Measurements from ENCODE around the gene GMPR2.
"Not testable (repeated sequence)": the region's sequence is repeated elsewhere in the genome, so short reads cannot be mapped to it uniquely, and the experiment has no call there.

The GMPR2 gene

DNA sequence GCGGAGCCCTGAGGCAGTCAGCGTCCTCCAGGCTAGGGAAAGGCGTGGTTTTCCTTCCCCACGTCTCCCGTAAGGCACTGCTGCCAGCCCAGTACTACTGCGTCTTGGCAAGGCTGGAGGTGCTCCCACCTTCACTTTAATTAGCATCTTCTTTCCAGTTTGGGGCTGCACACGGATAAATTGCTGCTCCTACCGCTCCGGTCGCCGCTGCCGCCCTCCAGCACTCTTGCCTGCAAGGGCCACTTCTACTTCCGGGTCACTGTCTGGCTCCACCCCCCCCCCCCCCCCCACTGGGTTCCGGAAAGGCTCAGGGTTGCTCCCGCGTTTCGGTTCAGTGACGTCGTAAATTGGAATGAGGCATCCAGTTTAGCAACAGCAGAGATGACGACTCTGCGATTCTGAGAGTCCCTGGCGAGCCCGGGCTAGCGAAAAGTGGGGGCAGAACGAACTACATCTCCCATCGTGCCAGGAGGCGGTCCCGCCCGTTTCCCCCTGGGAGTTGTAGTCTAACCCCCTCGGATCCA lies 546 bp upstream of the GMPR2 start, which contains the start of gene NEDD8:
TSS of gene NEDD8 (minus strand) at position 247 of the 524 bp plus-strand sequence. CDS start at position 147, 100 bp downstream.
- peak; percentile 93 for DNase-seq

DNA sequence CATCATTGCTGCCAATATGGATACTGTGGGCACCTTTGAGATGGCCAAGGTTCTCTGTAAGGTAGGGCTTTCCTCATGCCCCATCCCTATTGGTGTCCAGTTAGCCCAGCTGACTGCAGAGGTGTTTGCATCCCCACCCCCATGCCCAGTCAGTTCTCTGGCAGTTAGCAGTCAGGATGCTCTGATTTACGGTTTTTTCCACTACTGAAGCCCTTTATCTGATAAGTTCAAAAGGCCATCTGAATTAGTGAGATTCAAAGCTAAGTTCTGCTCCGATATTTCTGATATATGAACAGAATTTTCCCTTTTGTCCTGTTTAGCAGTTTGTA lies 773 bp downstream of the GMPR2 start:
- DNase-seq, result no peak

DNA sequence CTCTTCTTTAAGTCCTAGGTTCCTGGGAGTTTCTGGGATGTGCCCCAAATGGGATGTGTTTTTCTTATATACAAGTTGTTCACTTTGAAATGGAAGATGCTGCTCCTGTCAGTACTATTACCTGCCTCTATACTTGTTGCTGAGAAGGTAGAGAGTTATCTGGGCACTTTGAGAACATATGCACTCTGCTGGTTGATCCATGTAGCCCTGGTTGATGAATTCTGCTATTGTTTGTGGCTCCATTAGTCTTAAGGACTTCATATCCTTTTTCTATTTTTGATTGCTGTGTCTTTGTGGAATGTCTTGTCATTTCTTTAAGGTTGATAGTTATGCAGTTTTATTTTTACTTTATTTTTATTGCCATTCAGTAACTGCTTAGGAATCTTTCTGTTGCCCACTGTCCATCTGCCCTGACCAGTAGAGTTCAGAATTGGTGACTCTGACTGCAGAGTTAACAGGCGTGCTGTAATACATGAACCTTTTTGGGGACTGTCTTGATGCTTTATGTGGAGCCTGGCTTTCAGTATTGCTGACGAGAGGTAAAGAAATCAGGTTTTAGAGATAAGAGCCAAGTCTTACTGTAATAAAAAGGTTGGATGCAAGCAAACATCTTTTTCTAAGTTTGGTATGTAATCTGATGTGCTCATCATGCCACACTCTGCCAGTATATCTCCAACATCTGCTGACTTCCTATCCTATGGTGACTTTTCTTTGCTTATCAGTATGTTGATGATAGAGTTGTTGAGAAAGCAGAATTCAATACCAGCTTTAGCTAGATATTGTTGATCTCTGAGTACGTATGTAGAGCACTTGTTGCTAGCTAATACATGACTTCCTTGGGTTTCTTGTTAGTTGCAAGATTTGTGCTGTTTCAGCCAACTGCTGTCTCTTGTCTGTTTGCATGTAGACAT lies 1.6 kb downstream of the GMPR2 start:
- DNase-seq, result no peak

DNA sequence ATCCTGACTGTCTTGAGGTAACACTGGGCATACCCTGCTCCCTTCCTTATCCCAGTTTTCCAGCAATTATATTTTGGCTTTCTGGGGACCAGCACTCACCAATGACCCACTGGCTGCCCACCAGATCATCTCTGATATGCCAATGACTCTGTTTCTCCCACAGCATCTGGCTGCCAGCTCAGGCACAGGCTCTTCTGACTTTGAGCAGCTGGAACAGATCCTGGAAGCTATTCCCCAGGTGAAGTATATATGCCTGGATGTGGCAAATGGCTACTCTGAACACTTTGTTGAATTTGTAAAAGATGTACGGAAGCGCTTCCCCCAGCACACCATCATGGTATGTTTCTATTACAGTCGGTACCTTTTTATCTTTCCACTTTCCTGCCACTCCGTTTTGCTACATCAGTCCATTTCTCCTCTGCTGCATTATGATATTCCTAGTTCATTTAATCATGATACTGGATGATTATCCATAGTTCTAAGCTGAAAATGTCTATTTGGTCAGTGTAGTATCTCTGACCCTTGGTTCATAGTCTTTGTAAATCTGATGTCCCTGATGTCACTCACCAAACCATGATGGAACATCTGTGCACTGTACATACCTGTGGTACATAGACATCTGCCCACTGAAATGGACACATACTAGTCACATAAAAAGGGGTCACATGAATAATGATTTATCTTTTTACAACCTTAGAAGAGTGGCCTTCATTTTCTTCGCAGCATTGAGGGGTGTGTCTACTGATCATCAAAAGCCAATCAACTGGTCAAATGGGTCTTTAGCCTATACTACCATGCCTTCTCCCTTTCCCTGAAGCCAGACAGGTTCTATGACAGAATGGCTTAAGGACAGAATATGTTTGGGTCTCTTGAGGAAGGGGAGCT lies 3.3 kb downstream of the GMPR2 start:
- no peak for DNase-seq

DNA sequence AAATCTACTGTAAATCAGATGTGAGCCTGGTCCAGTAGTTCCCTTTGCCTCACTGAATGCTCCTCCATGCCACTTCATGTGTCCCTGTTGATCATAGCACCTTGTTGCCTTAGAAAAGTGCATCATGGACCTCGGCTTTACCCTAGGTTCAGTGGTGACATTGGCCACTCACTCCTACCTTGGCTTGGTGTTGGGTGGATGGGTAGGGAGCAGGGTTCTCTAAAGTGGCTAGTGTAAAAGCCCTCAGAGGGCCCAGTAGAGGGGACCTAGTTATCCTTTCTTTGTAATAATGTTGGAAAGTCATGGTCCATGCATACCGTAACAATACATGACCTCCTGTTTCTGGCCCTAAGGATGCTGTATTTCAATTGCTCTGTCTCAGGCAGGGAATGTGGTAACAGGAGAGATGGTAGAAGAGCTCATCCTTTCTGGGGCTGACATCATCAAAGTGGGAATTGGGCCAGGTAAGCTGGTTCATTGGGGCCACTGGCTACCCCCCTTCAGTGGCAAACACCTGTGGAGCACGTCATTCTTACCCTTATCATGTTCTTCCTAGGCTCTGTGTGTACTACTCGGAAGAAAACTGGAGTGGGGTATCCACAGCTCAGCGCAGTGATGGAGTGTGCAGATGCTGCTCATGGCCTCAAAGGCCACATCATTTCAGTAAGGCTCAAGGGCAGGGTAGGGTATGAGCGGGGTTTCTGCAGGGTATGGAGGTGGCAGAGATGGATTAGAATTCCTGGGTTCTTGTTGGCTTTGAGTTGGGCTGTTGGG lies 4.1 kb downstream of the GMPR2 start:
- no peak for DNase-seq

DNA sequence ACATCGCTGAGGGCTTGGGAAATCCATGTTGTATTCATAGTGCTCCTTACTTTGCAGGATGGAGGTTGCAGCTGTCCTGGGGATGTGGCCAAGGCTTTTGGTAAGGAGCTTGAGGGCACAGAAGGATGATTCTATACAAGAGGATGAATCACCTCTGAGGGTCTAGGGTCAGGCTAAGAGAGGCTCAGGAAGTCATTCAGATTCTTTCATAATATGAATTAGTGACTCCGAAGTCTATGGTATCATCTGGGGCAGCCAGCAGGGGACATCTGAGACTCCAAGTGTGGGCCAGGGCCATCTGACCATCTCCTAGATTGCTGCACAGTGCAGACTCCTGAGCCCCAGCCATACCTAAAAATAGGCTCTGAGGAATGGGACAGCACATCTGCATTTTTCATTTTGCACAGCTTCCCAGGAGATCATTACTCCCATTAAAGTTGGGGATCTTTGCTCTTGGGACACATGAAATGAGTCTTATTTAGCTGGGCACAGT lies 4.8 kb downstream of the GMPR2 start:
- DNase-seq, result no peak

DNA sequence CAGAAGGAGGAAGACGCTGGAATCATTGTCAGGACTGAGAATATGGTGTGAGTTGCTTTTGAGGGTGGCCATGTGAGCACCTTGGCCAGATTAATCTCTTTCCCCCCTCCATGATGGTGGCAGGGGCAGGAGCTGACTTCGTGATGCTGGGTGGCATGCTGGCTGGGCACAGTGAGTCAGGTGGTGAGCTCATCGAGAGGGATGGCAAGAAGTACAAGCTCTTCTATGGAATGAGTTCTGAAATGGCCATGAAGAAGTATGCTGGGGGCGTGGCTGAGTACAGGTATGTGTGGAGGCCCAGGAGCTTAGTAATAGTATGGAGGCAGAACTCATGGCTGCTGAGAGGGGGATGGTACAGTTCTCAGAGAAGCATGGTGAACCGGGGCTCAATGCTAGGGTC lies 5.4 kb downstream of the GMPR2 start:
- DNase-seq, result no peak

DNA sequence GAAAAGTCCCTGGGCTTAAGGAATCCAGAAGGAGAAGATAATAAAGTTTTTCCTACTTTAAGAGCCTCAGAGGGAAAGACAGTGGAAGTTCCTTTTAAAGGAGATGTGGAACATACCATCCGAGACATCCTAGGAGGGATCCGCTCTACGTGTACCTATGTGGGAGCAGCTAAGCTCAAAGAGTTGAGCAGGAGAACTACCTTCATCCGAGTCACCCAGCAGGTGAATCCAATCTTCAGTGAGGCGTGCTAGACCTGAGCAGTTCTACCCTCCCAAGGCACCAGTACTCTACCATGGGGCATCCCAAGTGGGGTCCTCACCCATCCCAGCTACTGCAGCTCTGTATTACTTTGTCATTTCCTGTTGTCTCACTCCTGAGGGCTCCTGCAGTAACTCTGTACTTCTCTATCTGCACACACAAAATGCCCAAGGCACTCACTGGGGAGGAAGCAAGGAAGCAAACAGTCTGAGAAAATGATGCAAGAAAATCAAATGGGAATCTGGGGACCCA lies 5.9 kb downstream of the GMPR2 start:
- no peak for DNase-seq

DNA sequence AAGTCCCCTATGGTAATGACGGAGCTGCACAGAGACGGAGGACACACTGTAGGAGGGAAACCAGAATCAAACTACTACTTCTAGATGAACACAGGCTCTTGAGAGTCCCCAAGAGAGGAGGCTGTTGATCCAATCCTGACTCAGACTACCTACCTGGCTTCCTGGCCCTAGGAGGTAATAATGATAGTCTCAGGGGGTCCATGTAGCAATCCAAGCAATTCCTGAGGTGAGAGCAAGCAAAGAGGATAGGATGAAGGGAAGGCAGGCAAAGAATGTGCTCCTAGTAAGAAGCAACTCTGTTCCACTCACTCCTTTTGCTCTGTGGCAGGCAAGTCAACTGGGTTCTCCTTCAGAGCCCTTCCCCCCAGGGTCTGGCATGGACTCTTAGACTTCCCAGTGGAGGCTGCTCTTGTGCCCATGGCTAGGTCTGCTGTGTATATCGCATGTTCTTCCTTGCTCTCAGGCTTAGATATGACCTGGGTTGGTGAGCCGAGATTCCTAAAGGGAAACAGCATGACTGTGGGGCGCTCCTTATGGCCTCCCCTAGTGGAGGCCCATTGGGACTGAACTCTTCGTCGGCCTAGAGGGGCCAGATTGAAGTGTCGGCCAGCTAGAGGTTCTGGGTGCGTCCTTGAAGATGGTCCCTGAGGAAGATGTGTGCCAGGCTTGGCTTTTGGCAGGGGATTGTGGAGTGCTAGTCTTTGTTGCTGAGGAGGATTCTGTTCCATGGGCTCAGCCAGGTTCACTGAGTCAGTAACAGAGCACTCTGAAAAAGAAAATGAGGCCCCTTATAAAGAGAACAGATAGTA lies 7.6 kb downstream of the GMPR2 start:
- no peak for DNase-seq

DNA sequence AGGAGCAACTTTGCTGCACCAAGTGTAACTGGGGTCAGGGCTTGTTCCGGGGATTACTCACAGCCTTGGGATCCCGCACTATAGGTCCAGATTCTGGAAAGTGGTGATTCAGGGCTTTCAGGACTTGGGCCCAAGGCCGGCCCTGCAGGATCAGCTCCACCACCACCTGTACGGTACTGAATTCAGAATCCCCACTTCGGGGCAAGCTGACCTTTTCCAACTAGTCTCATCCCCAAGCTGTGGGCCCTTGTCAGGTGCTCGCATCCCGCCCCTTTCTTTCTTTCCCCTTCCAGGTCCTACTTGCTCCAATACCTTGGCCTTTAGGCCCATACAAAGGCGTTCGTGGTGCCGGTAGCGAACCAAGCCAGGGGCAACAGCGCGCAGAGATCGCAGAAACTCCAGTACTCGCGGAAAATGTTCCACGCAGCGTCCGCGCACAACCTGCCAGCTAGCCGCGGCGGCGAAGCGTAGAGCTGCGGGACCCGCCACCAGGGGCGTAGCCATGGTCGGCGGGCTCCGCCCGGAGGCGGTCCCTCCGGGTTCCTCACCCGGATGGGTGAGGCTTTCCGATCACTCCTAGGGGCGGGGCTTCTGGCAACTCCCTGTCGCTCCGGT lies 9.2 kb downstream of the GMPR2 start:
- peak in 1 of 2 experiments; percentile 96 for DNase-seq

DNA sequence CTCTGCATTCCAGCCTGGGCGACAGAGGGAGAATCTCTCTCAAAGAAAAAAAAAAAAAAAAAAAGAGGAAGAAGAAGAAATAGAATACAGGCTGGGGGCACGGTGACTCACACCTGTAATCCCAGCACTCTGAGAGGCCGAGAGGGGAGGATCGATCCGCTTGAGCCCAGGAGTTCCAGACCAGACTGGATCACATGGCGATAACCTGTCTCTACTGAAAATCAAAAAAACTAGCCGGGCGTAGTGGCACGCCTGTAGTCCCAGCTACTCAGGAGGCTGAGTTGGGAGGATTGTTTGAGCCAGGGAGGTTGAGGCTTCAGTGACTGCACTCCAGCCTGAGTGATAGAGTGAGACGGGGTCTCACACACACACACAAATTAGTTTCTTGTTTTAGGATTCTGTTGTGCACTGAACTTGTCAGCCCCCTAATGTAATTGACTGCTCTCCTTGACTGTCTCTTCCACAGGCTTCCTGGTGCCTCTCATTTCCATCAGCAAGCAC lies 10.7 kb downstream of the GMPR2 start:
- DNase-seq, result no peak

DNA sequence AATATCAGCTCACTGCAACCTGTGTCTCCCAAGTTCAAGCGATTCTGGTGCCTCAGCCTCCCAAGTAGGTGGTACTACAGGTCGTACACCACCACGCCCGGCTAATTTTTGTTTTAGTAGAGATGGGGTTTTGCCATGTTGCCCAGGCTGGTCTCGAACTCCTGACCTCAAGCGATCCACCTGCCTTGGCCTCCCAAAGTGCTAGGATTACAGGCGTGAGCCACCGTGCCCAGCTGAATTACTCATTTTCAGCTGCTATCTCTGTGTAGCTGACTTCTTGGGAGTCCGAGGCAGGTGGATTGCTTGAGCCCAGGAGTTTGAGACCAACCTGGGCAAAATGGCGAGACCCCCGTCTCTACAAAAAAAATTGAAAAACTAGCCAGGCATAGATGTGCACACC lies 12.6 kb downstream of the GMPR2 start:
- DNase-seq, result not testable (repeated sequence)

DNA sequence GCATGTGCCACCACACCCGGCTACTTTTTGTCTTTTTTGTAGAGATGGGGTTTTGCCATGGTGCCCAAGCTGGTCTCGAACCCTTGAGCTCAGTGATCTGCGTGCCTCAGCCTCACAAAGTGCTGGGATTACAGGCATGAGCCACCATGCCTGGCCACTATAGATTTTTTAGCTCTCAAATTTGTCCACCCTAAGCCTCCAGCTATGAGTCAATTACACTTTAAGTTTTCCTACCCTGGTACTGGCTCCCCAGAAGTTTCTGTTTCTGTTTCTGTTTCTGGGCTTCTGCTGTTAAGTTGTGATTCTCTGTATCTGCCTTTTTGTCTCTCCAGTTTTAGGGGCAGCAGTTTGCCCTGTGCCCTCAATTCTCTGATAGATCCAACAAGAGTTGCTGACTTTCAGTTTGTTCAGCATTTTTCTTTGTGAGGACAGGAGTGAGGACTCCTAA lies 14.1 kb downstream of the GMPR2 start:
- peak in 1 of 2 experiments; percentile 47 for DNase-seq

DNA sequence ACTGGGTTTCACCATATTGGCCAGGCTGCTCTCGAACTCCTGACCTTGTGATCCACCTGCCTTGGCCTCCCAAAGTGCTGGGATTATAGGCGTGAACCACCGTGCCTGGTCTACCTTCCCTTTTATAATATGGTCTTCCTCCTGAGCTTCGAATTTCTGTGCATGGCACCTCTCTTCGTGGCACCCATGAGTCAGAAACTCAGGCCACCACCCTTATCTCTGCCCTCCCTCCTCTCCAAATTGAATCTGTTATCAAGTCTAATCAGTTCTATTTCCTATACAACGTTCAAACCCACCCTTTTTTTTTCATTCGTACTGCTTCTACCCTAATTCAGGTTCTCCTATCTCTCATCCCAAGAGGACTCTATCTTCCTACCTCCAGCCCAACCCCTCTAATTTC lies 14.7 kb downstream of the GMPR2 start:
- DNase-seq, result no peak

DNA sequence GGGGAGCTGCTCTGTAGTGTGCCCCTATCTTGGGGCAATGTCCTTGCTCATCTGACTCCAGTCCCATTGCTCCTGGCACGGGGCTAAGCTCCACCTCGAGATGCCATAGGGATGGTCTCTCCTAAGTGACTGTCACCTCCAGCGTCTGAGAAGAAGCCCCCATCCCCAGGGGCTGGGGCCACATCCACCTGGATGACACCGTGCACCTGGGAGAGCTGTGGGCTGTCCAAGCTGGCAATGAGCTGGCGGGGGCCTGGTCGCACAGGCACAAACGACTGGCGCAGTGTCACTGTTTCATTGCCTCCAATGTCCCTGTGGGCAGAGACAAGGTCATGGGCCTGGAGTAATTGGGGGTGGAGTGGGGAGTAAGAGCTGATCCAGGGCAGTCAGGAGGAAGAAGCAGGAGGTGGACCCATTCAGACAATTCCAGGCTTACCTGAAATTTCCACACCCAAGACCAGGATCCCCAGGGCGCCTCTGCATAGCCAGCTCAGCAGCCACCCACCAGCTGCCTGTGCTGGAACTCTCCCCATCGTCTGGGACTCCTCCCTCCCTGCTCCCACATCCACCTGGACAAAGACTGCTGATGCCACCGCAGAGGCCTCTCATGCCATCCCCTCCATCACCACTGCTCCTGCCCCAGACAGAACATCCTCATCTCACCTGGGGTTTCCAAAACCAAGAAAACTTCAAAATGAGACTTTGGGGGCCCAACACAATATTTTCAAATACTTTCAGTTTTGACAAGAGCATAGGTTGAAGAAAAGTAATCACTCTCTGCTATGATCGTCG lies 16.7 kb downstream of the GMPR2 start:
- DNase-seq, result no peak

DNA sequence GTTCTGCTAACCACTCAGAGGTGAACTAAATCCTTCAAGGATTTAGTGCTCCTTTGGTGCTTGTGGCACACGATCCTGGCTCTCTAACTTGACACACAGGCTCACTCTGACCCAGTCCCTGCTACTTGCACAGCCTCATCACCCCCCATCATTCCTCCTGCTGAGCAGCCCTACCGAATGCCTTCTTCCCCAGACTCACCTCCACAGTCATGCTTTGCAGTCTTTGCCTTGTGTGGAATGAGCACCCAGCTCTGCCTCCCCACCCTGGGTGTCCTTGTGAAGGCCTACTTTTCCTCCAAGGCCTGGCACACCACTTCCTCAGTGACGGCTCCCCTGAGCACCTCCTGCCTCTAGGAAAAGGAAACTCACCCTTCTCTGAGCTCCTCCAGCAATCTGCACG lies 17.6 kb downstream of the GMPR2 start:
- DNase-seq, result no peak

DNA sequence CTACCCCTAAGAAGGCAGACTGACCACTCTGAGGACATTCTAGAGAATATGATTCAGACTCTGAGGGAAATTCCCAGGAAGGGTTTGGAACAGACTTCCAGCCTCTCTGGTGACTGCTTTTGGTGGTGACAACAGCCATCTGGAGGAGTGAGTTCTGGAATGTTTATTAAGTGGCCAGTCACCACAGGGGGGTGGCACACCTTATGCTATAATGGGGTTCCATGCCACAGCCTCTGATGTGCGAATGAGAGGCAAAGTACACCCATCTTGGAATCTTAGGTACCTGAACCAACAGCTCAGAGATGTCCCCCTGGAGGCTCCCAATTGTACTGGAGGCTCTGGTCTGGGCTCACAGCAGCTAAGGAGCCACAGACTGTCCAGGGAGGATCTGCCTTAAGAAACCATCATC lies 19.2 kb downstream of the GMPR2 start:
- no peak for DNase-seq

DNA sequence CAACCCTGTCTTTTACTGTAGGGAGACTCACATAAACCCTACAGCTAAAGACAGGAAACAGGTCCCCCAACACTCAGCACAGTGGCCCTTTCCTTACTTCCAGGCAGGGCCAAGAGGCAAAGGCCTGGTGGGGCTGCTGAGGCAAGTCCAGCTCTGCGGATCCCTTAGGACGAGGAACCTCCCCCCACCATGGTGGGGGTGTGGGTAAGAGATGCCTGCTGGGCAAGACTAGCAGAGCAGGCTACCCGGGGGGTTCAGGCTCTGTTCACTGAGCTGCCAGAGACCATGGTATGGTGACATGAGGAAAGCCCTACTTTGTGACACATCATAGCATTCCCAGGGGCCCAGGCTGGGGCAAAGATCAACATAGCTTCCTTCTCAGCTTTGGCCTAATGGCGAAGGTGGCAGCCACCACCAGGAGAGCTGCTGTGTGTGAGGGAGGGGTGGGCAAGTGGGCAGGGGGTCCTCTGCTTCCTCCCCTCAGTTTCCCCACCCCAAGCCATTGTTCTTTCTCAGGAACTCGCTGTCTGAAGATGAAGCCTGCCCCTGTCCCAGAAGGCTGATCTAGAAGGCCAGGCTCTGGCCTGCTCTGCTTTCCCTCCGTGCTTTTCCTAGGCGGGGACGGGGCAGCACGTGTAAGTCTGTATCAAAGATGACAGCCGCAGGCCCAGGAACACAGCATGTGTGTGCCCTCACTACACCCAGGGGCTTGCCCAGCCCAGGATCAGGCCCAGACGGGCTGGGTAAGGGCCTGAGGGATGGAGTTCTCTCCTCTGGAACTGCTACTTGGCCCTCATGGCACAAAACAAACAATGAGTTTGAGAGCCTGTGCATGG lies 19.8 kb downstream of the GMPR2 start:
- DNase-seq, result no peak

DNA sequence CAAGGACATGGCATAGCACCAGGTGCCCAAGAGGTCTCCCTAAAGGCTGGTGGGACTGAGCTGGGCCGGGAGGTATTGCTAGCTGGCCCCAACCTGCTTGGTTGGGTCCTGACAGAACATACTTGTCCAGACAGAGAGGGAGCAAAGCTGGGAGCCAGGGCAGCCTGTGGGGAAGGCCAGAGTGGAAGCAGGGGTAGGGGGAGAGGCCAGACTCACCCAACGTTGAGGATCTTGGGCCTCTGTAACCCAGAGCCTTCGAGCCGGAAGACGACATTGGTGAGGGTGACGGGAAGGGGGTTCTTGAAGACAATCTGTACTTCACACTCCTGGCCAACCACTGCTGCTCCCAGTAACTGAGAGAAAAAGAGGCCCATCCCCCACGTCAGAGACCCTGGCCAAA lies 21.2 kb downstream of the GMPR2 start:
- no peak for DNase-seq
